Inflammatory macrophage (primary cell): ENCODE measurements around the gene ZNF580.
A peak's percentile ranks its signal among the peaks of the same experiment; 100 is the strongest.

Experiments
- DNase-seq, 2 donors: peaks; one replicate each; pipeline ENCODE4 v3.0.0-alpha.2; 2020 to 2022

The ZNF580 gene

GRCh38 chr19:55624109-55625003 lies 16.4 kb upstream of the ZNF580 start, which contains the start of gene ZNF784:
Gene ZNF784 (minus strand): TSS chr19:55624566. CDS start chr19:55624561, 5 bp downstream.
- peak; percentile 93 to 96 for DNase-seq

- DNase-seq: no peak
These were observed 15.8 kb upstream of the ZNF580 start for GRCh38 chr19:55625004-55625326.

DNA sequence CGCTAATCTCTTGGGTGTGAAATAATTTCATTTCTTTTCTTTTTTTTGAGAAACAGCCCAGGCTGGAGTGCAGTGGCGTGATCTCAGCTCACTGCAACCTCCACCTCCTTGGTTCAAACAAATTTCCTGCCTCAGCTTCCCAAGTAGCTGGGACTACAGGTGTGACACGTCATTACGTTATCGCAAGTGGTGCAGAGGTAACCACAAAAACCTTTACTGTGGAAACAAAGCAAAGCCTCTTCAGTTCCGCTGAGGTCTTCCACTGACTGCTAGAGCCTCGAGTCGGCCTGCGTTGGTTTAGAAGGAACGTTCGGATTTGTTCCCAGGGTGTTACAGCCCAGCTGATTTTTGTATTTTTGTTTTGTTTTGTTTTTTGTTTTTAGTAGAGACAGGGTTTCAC lies 14.5 kb upstream of the ZNF580 start:
- no peak for DNase-seq

- DNase-seq: peak; percentile 96
These were observed 8.4 kb upstream of the ZNF580 start for GRCh38 chr19:55632463-55632834.

- DNase-seq: peak; percentile 32 to 46
These were observed 6.9 kb upstream of the ZNF580 start for GRCh38 chr19:55633861-55634260.

- DNase-seq: no peak
These were observed 5.5 kb upstream of the ZNF580 start for GRCh38 chr19:55635334-55635717.

DNA sequence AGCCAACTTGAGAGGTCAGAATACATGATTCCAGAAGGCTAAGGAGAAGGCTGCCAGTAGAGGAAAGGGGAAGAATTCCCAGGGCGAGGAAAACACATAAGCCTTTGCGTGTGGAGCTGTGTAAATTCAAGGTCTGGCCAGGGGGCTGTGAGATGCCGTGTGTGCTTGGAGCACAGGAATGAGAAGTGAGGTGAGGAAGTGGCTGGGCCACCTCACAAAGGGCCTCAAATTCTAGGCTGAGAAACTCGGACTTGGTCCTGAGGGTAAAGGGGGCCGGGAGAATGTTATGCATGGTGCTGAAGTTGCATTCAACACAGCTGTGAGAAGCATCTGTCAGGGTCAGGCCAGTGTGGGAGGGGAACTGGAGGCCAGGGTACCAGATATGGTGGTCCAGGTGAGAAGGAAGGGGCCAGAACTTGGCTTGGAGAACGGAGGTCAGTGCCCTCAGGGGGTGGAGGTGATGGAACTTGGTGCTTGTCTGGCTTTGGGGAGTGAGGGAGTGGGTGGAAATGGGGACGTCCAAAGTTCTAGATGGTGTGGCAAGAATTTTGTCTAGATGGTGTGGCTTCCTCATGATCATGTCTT lies 4.9 kb upstream of the ZNF580 start:
- peak in 1 of 2 donors; percentile 17 for DNase-seq

DNA sequence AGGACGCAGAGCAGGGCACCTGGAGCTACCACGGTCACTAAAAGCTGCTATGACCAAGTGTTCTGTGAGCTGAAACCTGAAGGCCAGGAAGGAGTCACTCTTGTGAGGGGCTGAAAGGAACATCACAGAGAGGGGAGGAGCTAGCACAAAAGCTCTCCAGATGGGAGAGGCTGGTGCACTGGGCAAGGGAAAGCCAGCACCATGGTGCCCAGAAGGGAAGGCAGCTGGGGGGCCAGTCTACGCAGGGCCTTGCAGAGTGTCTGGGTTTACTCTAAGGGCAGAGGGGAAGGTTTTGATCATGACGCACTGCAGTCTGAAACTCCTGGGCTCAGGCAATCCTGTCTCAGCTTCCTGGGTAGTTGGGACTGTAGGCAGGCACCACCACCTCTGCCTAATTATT lies 4.1 kb upstream of the ZNF580 start:
- DNase-seq: no peak

- no peak for DNase-seq
These were observed 3.3 kb upstream of the ZNF580 start for GRCh38 chr19:55637534-55637933.

DNA sequence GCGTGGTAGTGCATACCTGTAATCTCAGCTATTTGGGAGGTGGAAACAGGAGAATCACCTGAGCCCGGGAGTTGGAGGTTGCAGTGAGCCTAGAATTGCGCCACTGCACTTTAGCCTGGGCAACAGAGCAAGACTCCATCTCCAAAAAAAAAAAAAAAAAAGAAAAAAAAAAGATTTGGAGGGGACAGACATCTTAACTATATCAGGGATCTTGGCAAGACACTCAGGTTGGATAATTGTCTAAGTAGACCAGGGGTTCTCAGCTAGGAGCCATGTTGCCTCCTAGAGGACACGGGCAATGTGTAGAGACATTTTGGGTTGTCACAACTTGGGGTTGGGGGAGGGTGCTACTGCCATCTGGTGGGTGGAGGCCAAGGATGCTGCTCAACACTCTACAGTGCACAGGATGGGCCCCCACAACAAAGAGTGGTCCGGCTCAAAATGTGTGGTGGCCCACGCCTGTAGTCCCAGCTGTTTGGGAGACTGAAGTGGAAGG lies 1.9 kb upstream of the ZNF580 start:
- peak; percentile 63 for DNase-seq

DNA sequence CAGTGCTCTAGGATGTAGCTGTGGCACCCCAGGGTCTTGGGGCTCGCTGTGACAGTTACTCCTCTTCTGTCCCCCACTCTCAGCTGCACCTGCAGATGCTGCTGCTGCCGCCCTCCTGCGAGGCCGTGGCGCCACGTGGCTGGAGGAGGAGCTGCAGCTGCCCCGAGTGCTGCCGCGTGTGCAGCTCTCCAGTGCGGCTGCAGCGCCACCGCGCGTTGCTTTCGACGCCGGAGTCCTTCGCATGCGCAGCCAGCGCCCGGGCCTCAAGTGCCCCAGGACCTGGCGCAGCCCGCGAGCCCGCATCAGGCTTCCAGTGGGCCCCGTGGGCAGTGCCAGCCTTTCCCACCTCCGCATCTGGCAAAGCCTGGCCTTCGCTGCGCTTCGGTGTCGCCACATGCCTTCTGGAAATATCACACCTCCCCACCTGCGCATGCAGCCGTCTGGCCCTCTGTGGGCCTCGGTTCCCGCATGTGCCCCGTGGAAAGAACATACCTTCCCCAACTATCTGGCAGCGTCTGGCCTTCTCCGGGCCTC lies 692 bp upstream of the ZNF580 start:
- peak; percentile 50 to 65 for DNase-seq

GRCh38 chr19:55641426-55642152 lies 787 bp downstream of the ZNF580 start:
- DNase-seq: no peak

DNA sequence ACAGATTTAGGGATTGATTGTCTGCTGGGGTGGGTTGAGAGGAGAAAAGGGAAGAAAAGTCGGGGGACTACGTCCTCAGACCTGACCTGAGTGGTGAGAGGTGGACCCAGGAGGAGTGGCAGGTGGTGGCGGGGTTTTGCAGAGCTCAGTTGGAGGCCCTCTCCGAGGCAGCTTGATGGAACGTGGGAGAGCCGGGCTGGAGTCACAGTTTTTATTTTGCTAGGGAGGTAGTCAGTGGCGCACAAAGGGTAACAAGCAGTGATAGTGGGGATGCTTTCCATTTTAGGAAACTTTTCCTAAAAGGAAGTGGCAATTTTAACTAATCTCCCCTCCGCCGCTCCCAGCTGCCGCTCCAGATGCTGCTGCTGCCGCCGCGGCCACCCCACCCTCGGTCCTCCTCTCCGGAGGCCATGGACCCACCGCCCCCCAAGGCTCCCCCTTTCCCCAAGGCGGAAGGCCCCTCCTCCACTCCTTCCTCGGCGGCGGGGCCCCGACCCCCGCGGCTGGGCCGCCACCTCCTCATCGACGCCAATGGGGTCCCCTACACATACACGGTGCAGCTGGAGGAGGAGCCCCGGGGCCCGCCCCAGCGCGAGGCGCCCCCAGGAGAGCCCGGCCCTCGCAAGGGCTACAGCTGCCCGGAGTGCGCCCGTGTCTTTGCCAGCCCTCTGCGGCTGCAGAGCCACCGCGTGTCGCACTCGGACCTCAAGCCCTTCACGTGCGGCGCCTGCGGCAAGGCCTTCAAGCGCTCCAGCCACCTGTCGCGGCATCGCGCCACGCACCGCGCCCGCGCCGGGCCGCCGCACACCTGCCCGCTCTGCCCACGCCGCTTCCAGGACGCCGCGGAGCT lies 1.6 kb downstream of the ZNF580 start:
- DNase-seq: no peak

DNA sequence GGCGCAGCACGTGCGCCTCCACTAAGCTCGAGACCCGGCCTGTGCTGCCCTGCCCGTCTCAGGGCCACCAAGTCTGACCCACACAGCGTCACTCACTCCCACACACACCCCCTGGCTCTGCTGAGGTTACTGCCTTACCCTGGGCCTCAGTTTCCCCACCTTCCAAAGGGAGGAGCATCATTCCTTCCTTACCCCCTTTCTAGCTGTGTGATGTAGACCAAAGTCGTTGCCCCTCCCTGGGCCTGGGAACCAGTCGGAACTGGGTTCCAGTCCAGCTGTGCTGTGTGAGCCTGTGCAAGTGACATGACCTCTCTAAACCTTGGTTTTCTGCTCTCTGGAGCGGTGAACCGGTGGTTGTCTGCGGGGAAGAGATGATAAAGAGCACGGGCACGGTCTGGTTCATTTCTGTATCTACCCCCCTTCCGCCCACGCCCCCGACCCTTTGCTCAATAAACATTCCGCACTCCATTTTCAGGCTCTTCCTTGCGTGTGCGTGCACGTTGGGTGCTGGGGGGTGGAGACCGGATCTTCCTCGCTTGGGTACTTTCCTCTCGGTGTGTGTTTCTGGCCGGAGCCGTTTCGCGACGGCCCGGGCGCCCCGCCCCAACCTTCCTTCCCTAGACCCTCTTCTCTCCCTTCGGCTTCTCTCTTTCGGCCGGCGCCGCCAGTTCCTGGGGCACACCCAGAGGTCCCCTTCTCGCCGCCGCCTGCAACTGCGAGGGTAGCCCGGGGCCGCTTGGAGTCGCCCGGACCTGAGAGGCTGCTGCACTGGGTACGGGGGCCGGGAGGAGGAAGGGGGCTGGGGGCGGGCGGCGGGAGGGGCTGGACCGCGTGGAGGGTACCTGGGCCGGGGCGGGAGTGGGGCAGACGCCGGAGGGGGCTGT lies 2.4 kb downstream of the ZNF580 start, which contains the start of gene ZNF581:
Gene ZNF581, plus strand, starts transcription at position 647 of the 884 bp plus-strand sequence. CDS start 923 bp downstream, outside the sequence.
- DNase-seq: peak; percentile 77 to 81

DNA sequence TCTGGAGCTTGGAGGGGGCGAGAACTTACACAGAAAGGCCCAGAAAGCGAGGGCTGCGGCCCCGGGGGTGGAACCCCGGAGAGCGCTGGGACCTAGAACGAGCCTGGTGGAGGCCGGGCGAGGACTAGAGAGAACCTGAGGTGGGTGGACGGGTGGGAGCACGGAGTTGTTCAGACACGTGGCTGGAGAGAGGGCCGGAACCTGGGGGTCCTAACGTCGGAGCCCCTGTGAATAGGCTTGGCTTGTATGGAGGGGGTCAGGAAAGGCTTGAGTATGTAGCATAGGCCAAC lies 3.0 kb downstream of the ZNF580 start:
- no peak for DNase-seq

- no peak for DNase-seq
These were observed 3.5 kb downstream of the ZNF580 start for GRCh38 chr19:55644191-55644833.

GRCh38 chr19:55644842-55645511 lies 4.2 kb downstream of the ZNF580 start:
- DNase-seq: no peak

DNA sequence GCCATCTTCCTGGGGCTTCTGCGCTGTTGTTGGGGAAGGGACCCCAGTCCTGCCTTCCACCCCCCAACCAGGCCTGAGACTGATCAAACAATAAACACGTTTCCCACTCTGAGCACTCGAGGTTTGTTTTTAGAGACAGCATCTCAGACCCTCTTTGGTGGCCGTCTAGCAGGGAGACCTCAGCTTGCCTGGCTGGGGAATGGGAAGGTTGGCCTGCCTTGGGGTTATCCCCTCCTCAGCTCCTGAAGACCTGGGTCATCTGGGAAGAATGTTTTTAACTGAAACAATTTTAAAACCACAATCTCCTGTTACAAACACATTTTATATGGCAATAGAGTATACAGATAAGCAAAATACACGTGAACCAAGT lies 4.7 kb downstream of the ZNF580 start:
- no peak for DNase-seq

- no peak for DNase-seq
These were observed 6.3 kb downstream of the ZNF580 start for GRCh38 chr19:55646889-55647731.
